SU-DHL-6 (cell line): ENCODE results near the gene FLAD1.

Source experiments
- CTCF ChIP-seq: fragments of 200-600 bp; sonication (generic); IDR thresholded peaks from one replicate; pipeline ENCODE4 v1.5.1; 2017; ENCODE audit warnings: antibody characterized with exemption, mild to moderate bottlenecking, low read length, moderate library complexity; ENCODE audit not compliant: insufficient read depth, poor library complexity, severe bottlenecking
- EZH2phosphoT487 ChIP-seq: fragments of 200-600 bp; sonication (generic), shearing (Covaris generic); conservative IDR thresholded peaks from 2 replicates; pipeline ENCODE4 v1.6.1; 2018; ENCODE audit warnings: mild to moderate bottlenecking, antibody characterized with exemption, low read length, moderate library complexity, mixed read lengths

- no peak for TF ChIP-seq CTCF
- no peak for TF ChIP-seq EZH2phosphoT487
Measured at GRCh38 chr1:154966111-154966510, 17.0 kb upstream of the FLAD1 start.
